ENCODE measurements around the gene ATXN7L3. TPM values are rescaled to one million over a fixed set of nuclear protein-coding genes. Genes with fewer than 3 reads are reported as not detected.

The ATXN7L3 gene
- total and polyA plus RNA-seq, 9 of the 15 experiments (the other 6 are each of a cell fraction or from before 2014, with no cell fraction given) = 0.62 to 66.1 (median 33.2) TPM

DNA sequence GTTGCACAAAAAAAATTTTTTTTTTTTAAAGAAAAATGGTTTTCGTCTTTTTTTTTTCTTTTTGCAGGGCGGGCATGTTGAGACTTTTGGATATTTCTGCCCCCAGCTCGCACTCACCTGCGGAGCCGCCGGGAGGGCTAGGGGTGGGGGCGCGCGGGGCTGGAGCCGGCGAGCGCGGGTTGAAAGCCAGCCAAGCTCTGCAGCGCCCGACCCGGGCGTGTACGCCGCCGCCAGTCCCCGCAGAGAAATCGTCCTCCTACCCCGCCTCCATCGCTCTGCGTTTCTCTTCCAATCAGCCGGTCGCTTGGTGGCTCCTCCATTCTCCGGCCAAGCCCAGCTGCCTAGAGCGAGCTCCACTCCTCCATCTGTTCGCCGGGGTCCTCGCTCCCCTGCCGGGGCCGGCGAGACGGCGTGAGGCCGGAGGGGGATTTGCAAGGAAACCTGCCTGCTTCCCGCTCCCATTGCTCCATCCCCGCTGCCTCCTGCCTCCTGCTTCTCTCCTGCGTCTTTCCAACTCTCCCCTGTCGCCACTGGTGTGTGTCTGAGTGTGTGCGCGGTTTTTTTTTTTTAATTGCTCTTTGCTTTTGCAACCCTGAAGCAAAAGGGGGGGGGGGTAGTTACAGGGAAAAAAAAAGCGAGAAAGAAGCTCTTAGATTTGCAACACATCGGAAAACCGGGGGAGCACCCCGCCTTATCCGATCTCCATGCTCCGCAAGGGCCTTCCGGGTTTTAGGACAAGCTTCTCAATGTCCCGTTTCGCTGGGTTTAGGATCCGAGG is 21.6 kb upstream of the ATXN7L3 start (continued):
- TF ChIP-seq ZNF274 (IDR thresholded peaks at IDR 0.05; ENCODE audit: borderline replicate concordance, low read depth, low read length) (no peak), KLF13 (tag; IDR thresholded peaks at IDR 0.05; ENCODE audit: borderline replicate concordance, low read depth) (no peak), CXXC5 (CRISPR knock-in tag; IDR thresholded peaks at IDR 0.05) (peak; percentile 67), PCBP1 (IDR thresholded peaks at IDR 0.05; ENCODE audit: low read depth, low read length, poor library complexity, severe bottlenecking) (no peak), TAF7 (tag; IDR thresholded peaks at IDR 0.05) (no peak), ZNF507 (tag; conservative IDR thresholded peaks at IDR 0.05) (no peak), ZNF184 (CRISPR knock-in tag; IDR thresholded peaks at IDR 0.05) (peak; percentile 99), PURB (CRISPR knock-in tag; IDR thresholded peaks at IDR 0.05; ENCODE audit: low read depth) (no peak), ZZZ3 (IDR thresholded peaks at IDR 0.05) (no peak), NFRKB (IDR thresholded peaks at IDR 0.05; ENCODE audit: low read depth) (peak; percentile 40; the same call in 1 of the 2 replicates), HDAC2 (IDR thresholded peaks at IDR 0.05) (peak; percentile 37; the same call in 1 of the 2 replicates), ZNF778 (CRISPR knock-in tag; IDR thresholded peaks at IDR 0.05) (no peak), POLR2B (IDR thresholded peaks at IDR 0.05; ENCODE audit: low read depth, partially characterized antibody) (peak; percentile 18), ZKSCAN1 (IDR thresholded peaks at IDR 0.05; ENCODE audit: low read depth, low read length) (peak; percentile 20; the same call in 1 of the 2 replicates), ZNF316 (IDR thresholded peaks at IDR 0.05) (no peak), RBBP5 (IDR thresholded peaks at IDR 0.05; ENCODE audit: borderline replicate concordance, insufficient read depth, low read length, poor library complexity, severe bottlenecking) (peak; percentile 51)
- TF ChIP-seq, protein P1, sequence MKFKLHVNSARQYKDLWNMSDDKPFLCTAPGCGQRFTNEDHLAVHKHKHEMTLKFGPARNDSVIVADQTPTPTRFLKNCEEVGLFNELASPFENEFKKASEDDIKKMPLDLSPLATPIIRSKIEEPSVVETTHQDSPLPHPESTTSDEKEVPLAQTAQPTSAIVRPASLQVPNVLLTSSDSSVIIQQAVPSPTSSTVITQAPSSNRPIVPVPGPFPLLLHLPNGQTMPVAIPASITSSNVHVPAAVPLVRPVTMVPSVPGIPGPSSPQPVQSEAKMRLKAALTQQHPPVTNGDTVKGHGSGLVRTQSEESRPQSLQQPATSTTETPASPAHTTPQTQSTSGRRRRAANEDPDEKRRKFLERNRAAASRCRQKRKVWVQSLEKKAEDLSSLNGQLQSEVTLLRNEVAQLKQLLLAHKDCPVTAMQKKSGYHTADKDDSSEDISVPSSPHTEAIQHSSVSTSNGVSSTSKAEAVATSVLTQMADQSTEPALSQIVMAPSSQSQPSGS (CRISPR knock-in tag; IDR thresholded peaks at IDR 0.05) = no peak
- TF ChIP-seq, protein P2, sequence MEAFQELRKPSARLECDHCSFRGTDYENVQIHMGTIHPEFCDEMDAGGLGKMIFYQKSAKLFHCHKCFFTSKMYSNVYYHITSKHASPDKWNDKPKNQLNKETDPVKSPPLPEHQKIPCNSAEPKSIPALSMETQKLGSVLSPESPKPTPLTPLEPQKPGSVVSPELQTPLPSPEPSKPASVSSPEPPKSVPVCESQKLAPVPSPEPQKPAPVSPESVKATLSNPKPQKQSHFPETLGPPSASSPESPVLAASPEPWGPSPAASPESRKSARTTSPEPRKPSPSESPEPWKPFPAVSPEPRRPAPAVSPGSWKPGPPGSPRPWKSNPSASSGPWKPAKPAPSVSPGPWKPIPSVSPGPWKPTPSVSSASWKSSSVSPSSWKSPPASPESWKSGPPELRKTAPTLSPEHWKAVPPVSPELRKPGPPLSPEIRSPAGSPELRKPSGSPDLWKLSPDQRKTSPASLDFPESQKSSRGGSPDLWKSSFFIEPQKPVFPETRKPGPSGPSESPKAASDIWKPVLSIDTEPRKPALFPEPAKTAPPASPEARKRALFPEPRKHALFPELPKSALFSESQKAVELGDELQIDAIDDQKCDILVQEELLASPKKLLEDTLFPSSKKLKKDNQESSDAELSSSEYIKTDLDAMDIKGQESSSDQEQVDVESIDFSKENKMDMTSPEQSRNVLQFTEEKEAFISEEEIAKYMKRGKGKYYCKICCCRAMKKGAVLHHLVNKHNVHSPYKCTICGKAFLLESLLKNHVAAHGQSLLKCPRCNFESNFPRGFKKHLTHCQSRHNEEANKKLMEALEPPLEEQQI (IDR thresholded peaks at IDR 0.05) = no peak
- TF ChIP-seq, protein P3, sequence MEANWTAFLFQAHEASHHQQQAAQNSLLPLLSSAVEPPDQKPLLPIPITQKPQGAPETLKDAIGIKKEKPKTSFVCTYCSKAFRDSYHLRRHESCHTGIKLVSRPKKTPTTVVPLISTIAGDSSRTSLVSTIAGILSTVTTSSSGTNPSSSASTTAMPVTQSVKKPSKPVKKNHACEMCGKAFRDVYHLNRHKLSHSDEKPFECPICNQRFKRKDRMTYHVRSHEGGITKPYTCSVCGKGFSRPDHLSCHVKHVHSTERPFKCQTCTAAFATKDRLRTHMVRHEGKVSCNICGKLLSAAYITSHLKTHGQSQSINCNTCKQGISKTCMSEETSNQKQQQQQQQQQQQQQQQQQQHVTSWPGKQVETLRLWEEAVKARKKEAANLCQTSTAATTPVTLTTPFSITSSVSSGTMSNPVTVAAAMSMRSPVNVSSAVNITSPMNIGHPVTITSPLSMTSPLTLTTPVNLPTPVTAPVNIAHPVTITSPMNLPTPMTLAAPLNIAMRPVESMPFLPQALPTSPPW (CRISPR knock-in tag; IDR thresholded peaks at IDR 0.05) = peak; percentile 78
- TF ChIP-seq, protein P4, sequence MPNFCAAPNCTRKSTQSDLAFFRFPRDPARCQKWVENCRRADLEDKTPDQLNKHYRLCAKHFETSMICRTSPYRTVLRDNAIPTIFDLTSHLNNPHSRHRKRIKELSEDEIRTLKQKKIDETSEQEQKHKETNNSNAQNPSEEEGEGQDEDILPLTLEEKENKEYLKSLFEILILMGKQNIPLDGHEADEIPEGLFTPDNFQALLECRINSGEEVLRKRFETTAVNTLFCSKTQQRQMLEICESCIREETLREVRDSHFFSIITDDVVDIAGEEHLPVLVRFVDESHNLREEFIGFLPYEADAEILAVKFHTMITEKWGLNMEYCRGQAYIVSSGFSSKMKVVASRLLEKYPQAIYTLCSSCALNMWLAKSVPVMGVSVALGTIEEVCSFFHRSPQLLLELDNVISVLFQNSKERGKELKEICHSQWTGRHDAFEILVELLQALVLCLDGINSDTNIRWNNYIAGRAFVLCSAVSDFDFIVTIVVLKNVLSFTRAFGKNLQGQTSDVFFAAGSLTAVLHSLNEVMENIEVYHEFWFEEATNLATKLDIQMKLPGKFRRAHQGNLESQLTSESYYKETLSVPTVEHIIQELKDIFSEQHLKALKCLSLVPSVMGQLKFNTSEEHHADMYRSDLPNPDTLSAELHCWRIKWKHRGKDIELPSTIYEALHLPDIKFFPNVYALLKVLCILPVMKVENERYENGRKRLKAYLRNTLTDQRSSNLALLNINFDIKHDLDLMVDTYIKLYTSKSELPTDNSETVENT (CRISPR knock-in tag; IDR thresholded peaks at IDR 0.05) = peak; percentile 75

Measured in K562 (cell line).